HepG2 (cell line): Measurements from ENCODE around the gene RAPGEF2.

Experiments used
- EZH2 ChIP-seq: conservative IDR thresholded peaks from 2 replicates; pipeline ENCODE4 v1.6.1; 2012; ENCODE audit warnings: mild to moderate bottlenecking, low read depth, low read length, moderate library complexity
- MIER2 ChIP-seq: IDR thresholded peaks from 2 replicates; pipeline ENCODE4 v1.6.1; 2016; ENCODE audit warnings: missing biosample characterization, missing genetic modification reagents
- MIER3 ChIP-seq: IDR thresholded peaks from 2 replicates; pipeline ENCODE4 v1.6.1; 2016; ENCODE audit warnings: missing compliant biosample characterization, borderline replicate concordance
- NFATC3 ChIP-seq: sonication (generic); formaldehyde crosslinking; IDR thresholded peaks from 2 replicates; pipeline ENCODE4 v1.5.1; 2020; ENCODE audit warnings: mild to moderate bottlenecking, missing genetic modification reagents
- NFE2 ChIP-seq: sonication (generic); formaldehyde crosslinking; IDR thresholded peaks from 2 replicates; pipeline ENCODE4 v1.4.0; 2020; ENCODE audit warnings: missing genetic modification reagents
- ZKSCAN5 ChIP-seq: sonication (generic); formaldehyde crosslinking; IDR thresholded peaks from 2 replicates; pipeline ENCODE4 v1.5.1; 2020; ENCODE audit warnings: mild to moderate bottlenecking, missing genetic modification reagents
- ZNF883 ChIP-seq: sonication (generic); formaldehyde crosslinking; IDR thresholded peaks from 2 replicates; pipeline ENCODE4 v1.5.1; 2020; ENCODE audit warnings: mild to moderate bottlenecking, missing genetic modification reagents; ENCODE audit errors: not compliant biosample characterization
- TF ChIP-seq, protein P1 (sequence below): IDR thresholded peaks from 2 replicates; pipeline ENCODE4 v1.6.1; 2016
- TF ChIP-seq, protein P2 (sequence below): sonication (generic); formaldehyde crosslinking; IDR thresholded peaks from 2 replicates; pipeline ENCODE4 v1.4.0; 2020; ENCODE audit warnings: missing genetic modification reagents
- TF ChIP-seq, protein P3 (sequence below): IDR thresholded peaks from 2 replicates; pipeline ENCODE4 v1.6.1; 2012; ENCODE audit warnings: low read length, improper control_type of control experiment

DNA sequence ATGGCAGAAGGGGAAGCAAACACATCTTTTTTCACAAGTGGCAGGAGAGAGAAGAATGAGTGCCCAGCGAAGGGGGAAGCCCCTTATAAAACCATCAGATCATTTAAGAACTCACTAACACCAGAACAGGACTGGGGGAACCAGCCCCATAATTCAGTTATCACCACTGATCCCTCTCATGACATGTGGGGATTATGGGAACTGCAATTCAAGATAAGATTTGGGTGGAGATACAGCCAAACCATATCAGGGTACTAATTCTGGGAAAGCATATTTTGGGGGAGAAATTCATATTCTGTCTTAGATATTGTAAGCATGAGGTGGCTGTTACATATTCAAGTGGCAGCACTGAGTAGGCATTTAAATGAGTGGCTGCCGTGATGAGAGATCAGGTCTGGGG lies 87.8 kb downstream of the RAPGEF2 start:
- TF ChIP-seq MIER2 (CRISPR knock-in tag) = no peak
- TF ChIP-seq EZH2 = no peak
- TF ChIP-seq, protein P1, sequence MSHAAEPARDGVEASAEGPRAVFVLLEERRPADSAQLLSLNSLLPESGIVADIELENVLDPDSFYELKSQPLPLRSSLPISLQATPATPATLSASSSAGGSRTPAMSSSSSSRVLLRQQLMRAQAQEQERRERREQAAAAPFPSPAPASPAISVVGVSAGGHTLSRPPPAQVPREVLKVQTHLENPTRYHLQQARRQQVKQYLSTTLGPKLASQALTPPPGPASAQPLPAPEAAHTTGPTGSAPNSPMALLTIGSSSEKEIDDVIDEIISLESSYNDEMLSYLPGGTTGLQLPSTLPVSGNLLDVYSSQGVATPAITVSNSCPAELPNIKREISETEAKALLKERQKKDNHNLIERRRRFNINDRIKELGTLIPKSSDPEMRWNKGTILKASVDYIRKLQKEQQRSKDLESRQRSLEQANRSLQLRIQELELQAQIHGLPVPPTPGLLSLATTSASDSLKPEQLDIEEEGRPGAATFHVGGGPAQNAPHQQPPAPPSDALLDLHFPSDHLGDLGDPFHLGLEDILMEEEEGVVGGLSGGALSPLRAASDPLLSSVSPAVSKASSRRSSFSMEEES (CRISPR knock-in tag) = no peak
- TF ChIP-seq ZNF883 (CRISPR knock-in tag) = no peak
- TF ChIP-seq ZKSCAN5 = no peak
- TF ChIP-seq, protein P2, sequence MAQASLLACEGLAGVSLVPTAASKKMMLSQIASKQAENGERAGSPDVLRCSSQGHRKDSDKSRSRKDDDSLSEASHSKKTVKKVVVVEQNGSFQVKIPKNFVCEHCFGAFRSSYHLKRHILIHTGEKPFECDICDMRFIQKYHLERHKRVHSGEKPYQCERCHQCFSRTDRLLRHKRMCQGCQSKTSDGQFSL (CRISPR knock-in tag) = no peak
- no peak for TF ChIP-seq NFATC3 (CRISPR knock-in tag)
- TF ChIP-seq NFE2 (CRISPR knock-in tag) = no peak
- no peak for TF ChIP-seq MIER3 (CRISPR knock-in tag)
- TF ChIP-seq, protein P3, sequence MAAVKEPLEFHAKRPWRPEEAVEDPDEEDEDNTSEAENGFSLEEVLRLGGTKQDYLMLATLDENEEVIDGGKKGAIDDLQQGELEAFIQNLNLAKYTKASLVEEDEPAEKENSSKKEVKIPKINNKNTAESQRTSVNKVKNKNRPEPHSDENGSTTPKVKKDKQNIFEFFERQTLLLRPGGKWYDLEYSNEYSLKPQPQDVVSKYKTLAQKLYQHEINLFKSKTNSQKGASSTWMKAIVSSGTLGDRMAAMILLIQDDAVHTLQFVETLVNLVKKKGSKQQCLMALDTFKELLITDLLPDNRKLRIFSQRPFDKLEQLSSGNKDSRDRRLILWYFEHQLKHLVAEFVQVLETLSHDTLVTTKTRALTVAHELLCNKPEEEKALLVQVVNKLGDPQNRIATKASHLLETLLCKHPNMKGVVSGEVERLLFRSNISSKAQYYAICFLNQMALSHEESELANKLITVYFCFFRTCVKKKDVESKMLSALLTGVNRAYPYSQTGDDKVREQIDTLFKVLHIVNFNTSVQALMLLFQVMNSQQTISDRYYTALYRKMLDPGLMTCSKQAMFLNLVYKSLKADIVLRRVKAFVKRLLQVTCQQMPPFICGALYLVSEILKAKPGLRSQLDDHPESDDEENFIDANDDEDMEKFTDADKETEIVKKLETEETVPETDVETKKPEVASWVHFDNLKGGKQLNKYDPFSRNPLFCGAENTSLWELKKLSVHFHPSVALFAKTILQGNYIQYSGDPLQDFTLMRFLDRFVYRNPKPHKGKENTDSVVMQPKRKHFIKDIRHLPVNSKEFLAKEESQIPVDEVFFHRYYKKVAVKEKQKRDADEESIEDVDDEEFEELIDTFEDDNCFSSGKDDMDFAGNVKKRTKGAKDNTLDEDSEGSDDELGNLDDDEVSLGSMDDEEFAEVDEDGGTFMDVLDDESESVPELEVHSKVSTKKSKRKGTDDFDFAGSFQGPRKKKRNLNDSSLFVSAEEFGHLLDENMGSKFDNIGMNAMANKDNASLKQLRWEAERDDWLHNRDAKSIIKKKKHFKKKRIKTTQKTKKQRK = no peak
